ENCODE measurements around the gene FAM53B.

The FAM53B gene

GRCh38 chr10:124693396-124693795 lies 50.8 kb downstream of the FAM53B start:
- no peak for DNase-seq (ENCODE audit: low read depth, low spot score)
- no peak for TF ChIP-seq CTCF (IDR thresholded peaks at IDR 0.05; ENCODE audit: low read depth, low read length)
- no peak overlapping the region for H3K4me3 ChIP-seq (ENCODE audit: low read depth, low read length)
- in situ Hi-C loops (cut with HindIII; ENCODE audit: low sequenced_read_pairs) = no loop called here

GRCh38 chr10:124692100-124692446 lies 52.1 kb downstream of the FAM53B start:
- in situ Hi-C loops (cut with HindIII; ENCODE audit: low sequenced_read_pairs) = no loop called here
- no peak for DNase-seq (ENCODE audit: low read depth, low spot score)
- no peak for TF ChIP-seq CTCF (IDR thresholded peaks at IDR 0.05; ENCODE audit: low read depth, low read length)
- H3K4me3 ChIP-seq (ENCODE audit: low read depth, low read length) = no peak overlapping the region

GRCh38 chr10:124691421-124692099 lies 52.6 kb downstream of the FAM53B start:
- H3K4me3 ChIP-seq (ENCODE audit: low read depth, low read length) = no peak overlapping the region
- no peak for DNase-seq (ENCODE audit: low read depth, low spot score)
- in situ Hi-C loops (cut with HindIII; ENCODE audit: low sequenced_read_pairs) = no loop called here
- no peak for TF ChIP-seq CTCF (IDR thresholded peaks at IDR 0.05; ENCODE audit: low read depth, low read length)

- in situ Hi-C loops (cut with HindIII; ENCODE audit: low sequenced_read_pairs) = no loop called here
- H3K4me3 ChIP-seq (ENCODE audit: low read depth, low read length) = no peak overlapping the region
Measured at GRCh38 chr10:124691002-124691401, 53.2 kb downstream of the FAM53B start.

GRCh38 chr10:124689911-124690498 lies 54.2 kb downstream of the FAM53B start:
- no peak for DNase-seq (ENCODE audit: low read depth, low spot score)
- no peak for TF ChIP-seq CTCF (IDR thresholded peaks at IDR 0.05; ENCODE audit: low read depth, low read length)
- in situ Hi-C loops (cut with HindIII; ENCODE audit: low sequenced_read_pairs) = no loop called here

More at GRCh38 chr10:124691002-124691401, 53.2 kb downstream of the FAM53B start:
- DNase-seq (ENCODE audit: low read depth, low spot score) = no peak
- no peak for TF ChIP-seq CTCF (IDR thresholded peaks at IDR 0.05; ENCODE audit: low read depth, low read length)

GRCh38 chr10:124688889-124689670 lies 55.1 kb downstream of the FAM53B start:
- TF ChIP-seq CTCF (IDR thresholded peaks at IDR 0.05; ENCODE audit: low read depth, low read length) = no peak
- no peak for DNase-seq (ENCODE audit: low read depth, low spot score)
- no peak overlapping the region for H3K4me3 ChIP-seq (ENCODE audit: low read depth, low read length)
- in situ Hi-C loops (cut with HindIII; ENCODE audit: low sequenced_read_pairs) = no loop called here

More at GRCh38 chr10:124689911-124690498, 54.2 kb downstream of the FAM53B start:
- no peak overlapping the region for H3K4me3 ChIP-seq (ENCODE audit: low read depth, low read length)

Measured in astrocyte of the spinal cord (primary cell).